CD8-positive, alpha-beta memory T cell (primary cell): ENCODE results near the gene PLD4. TPM values are rescaled to one million over a fixed set of nuclear protein-coding genes. Genes with fewer than 3 reads are reported as not detected.
A peak's percentile ranks its signal among the peaks of the same experiment; 100 is the strongest.
"Not testable (repeated sequence)": the region's sequence is repeated elsewhere in the genome, so short reads cannot be mapped to it uniquely, and the experiment has no call there.

ENCODE experiments used
- CTCF ChIA-PET: fragments of 350-600 bp; sonication (Branson Sonifier 250); formaldehyde crosslinking; loops from one replicate; lab custom pipeline; 2021; ENCODE audit warnings: antibody characterized with exemption; lab: Charles Lee
- POLR2A ChIA-PET: fragments of 350-600 bp; sonication (Branson Sonifier 250); formaldehyde crosslinking; loops from one replicate; lab custom pipeline; 2021; ENCODE audit warnings: antibody characterized with exemption; lab: Charles Lee
- DNase-seq, 5 donors: peaks; one replicate each; pipeline versions ENCODE4 v3.0.0 to v3.0.0-alpha.2; 2020 to 2022; ENCODE audit warnings: mixed read lengths in 1 of 5
- H3K27ac ChIP-seq: one replicate; pipeline ENCODE4 v1.7.0; 2013; ENCODE audit warnings: low read depth, mild to moderate bottlenecking, low read length, moderate library complexity
- H3K27me3 ChIP-seq: 2 replicates; pipeline ENCODE4 v1.7.0; 2013; ENCODE audit warnings: low read length, mild to moderate bottlenecking; ENCODE audit not compliant: insufficient read depth, poor library complexity, severe bottlenecking
- H3K36me3 ChIP-seq: 2 replicates; pipeline ENCODE4 v1.7.0; 2013; ENCODE audit warnings: mild to moderate bottlenecking, low read length, moderate library complexity; ENCODE audit not compliant: insufficient read depth
- H3K4me1 ChIP-seq: 2 replicates; pipeline ENCODE4 v1.7.0; 2013; ENCODE audit warnings: mild to moderate bottlenecking, low read length, moderate library complexity; ENCODE audit not compliant: insufficient read depth
- H3K4me3 ChIP-seq: 2 replicates; pipeline ENCODE4 v1.7.0; 2013; ENCODE audit warnings: mild to moderate bottlenecking, low read length
- H3K9me3 ChIP-seq: 2 replicates; pipeline ENCODE4 v1.7.0; 2013; ENCODE audit warnings: mild to moderate bottlenecking, low read length
- H3K27ac Mint-ChIP-seq, 8 donors: one replicate each; pipeline ENCODE4 v1.8.0; 2020 to 2021; ENCODE audit warnings: mixed read lengths in 8 of 8, mild to moderate bottlenecking in 6 of 8, inconsistent platforms in 3 of 8, moderate library complexity in 3 of 8
- H3K27me3 Mint-ChIP-seq, 2 donors: one replicate each; pipeline ENCODE4 v1.8.0; 2020 to 2021; ENCODE audit warnings: mixed read lengths in 2 of 2, mild to moderate bottlenecking in 1 of 2, moderate library complexity in 1 of 2
- H3K36me3 Mint-ChIP-seq, 3 donors: one replicate each; pipeline ENCODE4 v1.8.0; 2020 to 2021; ENCODE audit warnings: mixed read lengths in 3 of 3, inconsistent platforms in 1 of 3, mild to moderate bottlenecking in 1 of 3
- H3K4me1 Mint-ChIP-seq, 3 donors: one replicate each; pipeline ENCODE4 v1.8.0; 2020 to 2021; ENCODE audit warnings: mixed read lengths in 3 of 3, inconsistent platforms in 1 of 3, mild to moderate bottlenecking in 1 of 3
- H3K4me3 Mint-ChIP-seq, 7 donors: one replicate each; pipeline ENCODE4 v1.8.0; 2020 to 2021; ENCODE audit warnings: mixed read lengths in 7 of 7, mild to moderate bottlenecking in 6 of 7, moderate library complexity in 4 of 7, inconsistent platforms in 2 of 7
- H3K9me3 Mint-ChIP-seq, 5 donors: one replicate each; pipeline ENCODE4 v1.8.0; 2020 to 2022; ENCODE audit warnings: mixed read lengths in 5 of 5, mild to moderate bottlenecking in 3 of 5, moderate library complexity in 2 of 5, inconsistent platforms in 1 of 5
- polyA plus RNA-seq: library from polyadenylated mRNA; unstranded; fragments of 300-500 nt; fragmentation: Illumina TruSeq; gene quantifications from one replicate; pipeline ENCODE4 v1.2.3, GENCODE V29; 2021
- total RNA-seq, 2 experiments: library from RNA; stranded (reverse); gene quantifications; one replicate each; pipeline ENCODE4 v1.2.3, GENCODE V29; 2021

The PLD4 gene
- total and polyA plus RNA-seq, 3 experiments from 2014 or later = 0.04 TPM; not detected in 2

DNA sequence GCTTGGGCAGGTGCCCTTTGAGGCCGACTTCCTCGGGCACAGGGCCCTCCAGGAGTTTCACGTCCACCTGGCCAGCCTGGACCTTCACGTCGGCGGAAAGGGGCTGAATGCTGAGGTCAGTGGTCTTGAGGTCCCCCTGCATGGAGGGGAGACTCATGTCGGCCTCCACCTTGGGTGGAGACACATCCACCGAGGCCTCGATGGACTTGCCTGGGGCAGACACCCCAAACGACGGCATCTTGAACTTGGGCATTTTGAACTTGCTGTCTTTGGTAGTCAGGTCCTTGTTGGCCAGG, 24.0 kb downstream of the PLD4 start:
- H3K4me1 ChIP-seq = no peaks in the 10 kb centered on the region
- H3K9me3 Mint-ChIP-seq = no peaks in the 10 kb centered on the region
- no peaks in the 10 kb centered on the region for H3K36me3 ChIP-seq
- H3K27ac ChIP-seq = no peak overlapping the region
- no peaks in the 10 kb centered on the region for H3K27me3 ChIP-seq
- ChIA-PET CTCF (no interaction called here), POLR2A (no interaction called here)
- no peaks in the 10 kb centered on the region for H3K9me3 ChIP-seq
- no peak overlapping the region for H3K4me3 ChIP-seq
- no peaks in the 10 kb centered on the region for H3K4me1 Mint-ChIP-seq
- no peaks in the 10 kb centered on the region for H3K36me3 Mint-ChIP-seq
- no peak overlapping the region for H3K27ac Mint-ChIP-seq
- peaks cover 0 to 6% of the 10 kb centered on the region in 2 donors for H3K27me3 Mint-ChIP-seq
- no peak for DNase-seq
- peak overlapping the region in 1 of 7 donors; percentile 40 for H3K4me3 Mint-ChIP-seq

DNA sequence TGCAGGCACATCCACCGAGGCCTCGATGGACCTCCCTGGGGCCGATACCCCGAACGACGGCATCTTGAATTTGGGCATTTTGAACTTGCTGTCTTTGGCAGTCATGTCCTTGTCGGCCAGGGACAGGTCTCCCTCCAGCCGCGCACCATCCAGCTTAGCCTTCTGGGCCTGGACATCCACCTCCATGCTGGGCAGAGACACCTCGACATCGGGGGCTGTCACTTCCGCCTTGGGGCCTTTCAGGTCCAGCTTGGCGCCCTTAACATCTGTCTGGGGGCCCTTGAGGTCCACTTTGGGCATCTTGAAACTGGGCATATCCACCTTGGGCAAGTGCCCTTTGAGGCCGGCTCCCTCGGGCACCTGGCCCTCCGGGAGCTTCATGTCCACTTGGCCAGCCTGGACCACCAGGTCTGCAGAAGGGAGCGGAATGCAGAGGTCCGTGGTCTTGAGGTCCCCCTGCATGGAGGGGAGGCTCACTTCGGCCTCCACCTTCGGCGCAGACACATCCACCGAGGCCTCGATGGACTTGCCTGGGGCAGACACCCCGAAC, 24.8 kb downstream of the PLD4 start:
- POLR2A ChIA-PET, H3K4me1 Mint-ChIP-seq, H3K4me3 Mint-ChIP-seq, H3K27me3 ChIP-seq, H3K4me3 ChIP-seq, CTCF ChIA-PET, H3K27ac ChIP-seq, H3K27ac Mint-ChIP-seq, H3K36me3 Mint-ChIP-seq, H3K4me1 ChIP-seq, H3K36me3 ChIP-seq, DNase-seq, H3K9me3 ChIP-seq, H3K9me3 Mint-ChIP-seq, H3K27me3 Mint-ChIP-seq: not testable (repeated sequence)

DNA sequence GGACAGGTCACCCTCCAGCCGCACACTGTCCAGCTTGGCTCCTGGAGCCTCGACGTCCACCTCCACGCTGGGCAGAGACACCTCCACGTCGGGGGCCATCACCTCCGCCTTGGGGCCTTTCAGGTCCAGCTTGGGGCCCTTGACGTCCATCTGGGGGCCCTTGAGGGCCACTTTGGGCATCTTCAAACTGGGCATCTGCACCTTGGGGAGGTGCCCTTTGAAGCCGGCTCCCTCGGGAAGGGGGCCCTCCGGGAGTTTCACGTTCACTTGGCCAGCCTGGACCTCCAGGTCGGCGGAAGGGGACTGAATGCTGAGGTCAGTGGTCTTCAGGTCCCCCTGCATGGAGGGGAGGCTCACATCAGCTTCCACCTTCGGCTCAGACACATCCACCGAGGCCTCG, 25.3 kb downstream of the PLD4 start:
- peaks cover 0 to 7% of the 10 kb centered on the region in 2 donors for H3K27me3 Mint-ChIP-seq
- H3K4me3 Mint-ChIP-seq = no peak overlapping the region
- Histone ChIP-seq H3K27ac (no peak overlapping the region), H3K4me3 (no peak overlapping the region), H3K9me3 (no peaks in the 10 kb centered on the region), H3K27me3 (no peaks in the 10 kb centered on the region), H3K4me1 (no peaks in the 10 kb centered on the region), H3K36me3 (no peaks in the 10 kb centered on the region)
- DNase-seq = no peak
- no peaks in the 10 kb centered on the region for H3K4me1 Mint-ChIP-seq
- H3K36me3 Mint-ChIP-seq = no peaks in the 10 kb centered on the region
- H3K9me3 Mint-ChIP-seq = no peaks in the 10 kb centered on the region
- POLR2A ChIA-PET = no interaction called here
- CTCF ChIA-PET = no interaction called here
- no peak overlapping the region for H3K27ac Mint-ChIP-seq

DNA sequence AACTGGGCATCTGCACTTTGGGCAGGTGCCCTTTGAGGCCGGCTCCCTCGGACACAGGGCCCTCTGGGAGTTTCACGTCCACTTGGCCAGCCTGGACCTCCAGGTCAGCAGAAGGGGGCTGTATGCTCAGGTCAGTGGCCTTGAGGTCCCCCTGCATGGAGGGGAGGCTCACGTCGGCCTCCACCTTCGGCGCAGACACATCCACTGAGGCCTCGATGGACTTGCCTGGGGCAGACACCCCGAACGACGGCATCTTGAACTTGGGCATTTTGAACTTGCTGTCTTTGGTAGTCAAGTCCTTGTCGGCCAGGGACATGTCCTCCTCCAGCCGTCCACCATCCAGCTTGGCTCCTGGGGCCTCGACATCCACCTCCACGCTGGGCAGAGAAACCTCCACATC, 26.0 kb downstream of the PLD4 start:
- DNase-seq, H3K4me1 Mint-ChIP-seq, CTCF ChIA-PET, H3K27ac ChIP-seq, H3K9me3 Mint-ChIP-seq, H3K9me3 ChIP-seq, POLR2A ChIA-PET, H3K4me3 ChIP-seq, H3K4me1 ChIP-seq, H3K36me3 ChIP-seq, H3K36me3 Mint-ChIP-seq, H3K27me3 Mint-ChIP-seq, H3K27me3 ChIP-seq, H3K27ac Mint-ChIP-seq, H3K4me3 Mint-ChIP-seq: not testable (repeated sequence)

DNA sequence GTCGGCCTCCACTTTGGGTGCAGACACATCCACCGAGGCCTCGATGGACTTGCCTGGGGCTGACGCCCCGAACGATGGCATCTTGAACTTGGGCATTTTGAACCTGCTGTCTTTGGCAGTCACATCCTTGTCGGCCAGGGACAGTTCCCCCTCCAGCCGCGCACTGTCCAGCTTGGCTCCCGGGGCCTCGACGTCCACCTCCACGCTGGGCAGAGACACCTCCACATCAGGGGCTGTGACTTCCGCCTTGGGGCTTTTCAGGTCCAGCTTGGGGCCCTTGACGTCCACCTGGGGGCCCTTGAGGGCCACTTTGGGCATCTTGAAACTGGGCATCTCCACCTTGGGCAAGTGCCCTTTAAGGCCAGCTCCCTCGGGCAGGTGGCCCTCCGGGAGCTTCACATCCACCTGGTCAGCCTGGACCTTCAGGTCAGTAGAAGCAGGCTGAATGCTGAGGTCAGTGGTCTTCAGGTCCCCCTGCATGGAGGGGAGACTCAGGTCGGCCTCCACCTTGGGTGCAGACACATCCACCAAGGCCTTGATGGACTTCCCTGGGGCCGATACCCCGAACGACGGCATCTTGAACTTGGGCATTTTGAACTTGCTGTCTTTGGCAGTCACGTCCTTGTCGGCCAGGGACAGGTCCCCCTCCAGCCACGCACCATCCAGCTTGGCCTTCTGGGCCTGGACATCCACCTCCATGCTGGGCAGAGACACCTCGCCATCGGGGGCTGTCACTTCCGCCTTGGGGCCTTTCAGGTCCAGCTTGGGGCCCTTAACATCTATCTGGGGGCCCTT, 27.4 kb downstream of the PLD4 start:
- H3K4me3 ChIP-seq, H3K27ac ChIP-seq, H3K9me3 Mint-ChIP-seq, H3K36me3 ChIP-seq, H3K27ac Mint-ChIP-seq, H3K4me1 Mint-ChIP-seq, H3K36me3 Mint-ChIP-seq, H3K4me3 Mint-ChIP-seq, H3K27me3 ChIP-seq, H3K4me1 ChIP-seq, DNase-seq, H3K9me3 ChIP-seq, POLR2A ChIA-PET, CTCF ChIA-PET: not testable (repeated sequence)
- H3K27me3 Mint-ChIP-seq = peaks cover 4 to 22% of the 10 kb centered on the region in 2 donors

DNA sequence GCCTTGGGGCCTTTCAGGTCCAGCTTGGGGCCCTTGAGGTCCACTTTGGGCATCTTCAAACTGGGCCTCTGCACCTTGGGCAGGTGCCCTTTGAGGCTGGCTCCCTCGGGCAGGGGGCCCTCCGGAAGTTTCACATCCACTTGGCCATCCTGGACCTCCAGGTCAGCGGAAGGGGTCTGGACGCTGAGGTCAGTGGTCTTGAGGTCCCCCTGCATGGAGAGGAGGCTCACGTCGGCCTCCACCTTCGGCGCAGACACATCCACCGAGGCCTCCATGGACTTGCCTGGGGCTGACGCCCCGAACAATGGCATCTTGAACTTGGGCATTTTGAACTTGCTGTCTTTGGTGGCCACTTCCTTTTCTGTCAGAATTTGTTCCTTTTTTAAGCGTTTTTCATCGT, 28.4 kb downstream of the PLD4 start:
- H3K9me3 ChIP-seq = no peaks in the 10 kb centered on the region
- ChIA-PET POLR2A (no interaction called here), CTCF (no interaction called here)
- Mint-ChIP-seq H3K36me3 (no peaks in the 10 kb centered on the region), H3K4me3 (no peak overlapping the region), H3K4me1 (no peaks in the 10 kb centered on the region), H3K27me3 (peaks cover 9 to 29% of the 10 kb centered on the region in 2 donors), H3K9me3 (no peaks in the 10 kb centered on the region), H3K27ac (no peak overlapping the region)
- no peak for DNase-seq
- H3K4me3 ChIP-seq = no peak overlapping the region
- no peaks in the 10 kb centered on the region for H3K36me3 ChIP-seq
- H3K27ac ChIP-seq = no peak overlapping the region
- H3K4me1 ChIP-seq = no peaks in the 10 kb centered on the region
- peaks cover 5% of the 10 kb centered on the region for H3K27me3 ChIP-seq

DNA sequence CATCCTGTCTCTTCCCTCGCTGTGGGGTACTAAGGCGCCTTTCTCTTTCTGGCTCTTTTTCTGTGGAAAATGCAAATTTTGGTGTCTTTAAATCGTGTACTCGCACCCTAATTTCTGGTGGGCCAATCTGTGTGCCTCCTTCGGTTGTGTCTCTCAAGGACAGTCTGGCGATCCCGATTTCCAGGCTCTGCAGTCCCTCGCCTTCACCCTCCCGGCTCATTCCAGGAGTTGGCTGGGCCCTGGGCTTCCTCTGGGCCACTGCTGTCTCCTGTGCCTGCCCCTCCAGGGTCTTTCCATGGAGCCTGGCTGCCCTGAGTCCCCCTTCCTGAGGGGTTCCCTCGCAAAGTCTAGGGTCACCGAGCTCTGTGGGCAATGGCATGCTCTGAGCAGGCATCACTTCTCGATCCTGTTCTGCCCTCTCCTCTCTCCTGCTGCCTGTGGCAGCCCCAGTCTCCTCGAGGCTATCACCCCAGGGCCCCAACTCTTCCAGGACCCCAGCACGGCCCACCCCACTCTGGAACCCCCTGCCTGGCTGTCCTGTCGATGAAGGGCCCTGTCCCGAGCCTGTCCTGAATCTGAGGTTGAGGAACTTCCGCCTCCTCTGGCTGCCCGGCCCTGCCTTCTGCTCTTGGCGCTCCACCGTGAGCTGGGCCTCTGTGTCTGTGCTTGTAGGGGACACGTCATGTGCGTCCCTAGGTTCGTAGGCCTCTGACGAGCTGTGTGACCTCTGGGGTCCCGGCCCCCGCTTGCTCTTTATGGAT, 29.4 kb downstream of the PLD4 start:
- Histone ChIP-seq H3K4me3 (no peak overlapping the region), H3K4me1 (no peaks in the 10 kb centered on the region), H3K27me3 (peaks cover 5% of the 10 kb centered on the region), H3K27ac (no peak overlapping the region), H3K36me3 (no peaks in the 10 kb centered on the region), H3K9me3 (no peaks in the 10 kb centered on the region)
- Mint-ChIP-seq H3K4me1 (no peaks in the 10 kb centered on the region), H3K36me3 (no peaks in the 10 kb centered on the region), H3K9me3 (no peaks in the 10 kb centered on the region), H3K4me3 (no peak overlapping the region), H3K27ac (no peak overlapping the region), H3K27me3 (peaks cover 11 to 33% of the 10 kb centered on the region in 2 donors)
- ChIA-PET POLR2A (no interaction called here), CTCF (interaction anchor here (1.0 kb wide), 1 partner anchor 90 kb away, joined by 3 read pairs; no protein-coding TSS in a partner anchor)
- no peak for DNase-seq

DNA sequence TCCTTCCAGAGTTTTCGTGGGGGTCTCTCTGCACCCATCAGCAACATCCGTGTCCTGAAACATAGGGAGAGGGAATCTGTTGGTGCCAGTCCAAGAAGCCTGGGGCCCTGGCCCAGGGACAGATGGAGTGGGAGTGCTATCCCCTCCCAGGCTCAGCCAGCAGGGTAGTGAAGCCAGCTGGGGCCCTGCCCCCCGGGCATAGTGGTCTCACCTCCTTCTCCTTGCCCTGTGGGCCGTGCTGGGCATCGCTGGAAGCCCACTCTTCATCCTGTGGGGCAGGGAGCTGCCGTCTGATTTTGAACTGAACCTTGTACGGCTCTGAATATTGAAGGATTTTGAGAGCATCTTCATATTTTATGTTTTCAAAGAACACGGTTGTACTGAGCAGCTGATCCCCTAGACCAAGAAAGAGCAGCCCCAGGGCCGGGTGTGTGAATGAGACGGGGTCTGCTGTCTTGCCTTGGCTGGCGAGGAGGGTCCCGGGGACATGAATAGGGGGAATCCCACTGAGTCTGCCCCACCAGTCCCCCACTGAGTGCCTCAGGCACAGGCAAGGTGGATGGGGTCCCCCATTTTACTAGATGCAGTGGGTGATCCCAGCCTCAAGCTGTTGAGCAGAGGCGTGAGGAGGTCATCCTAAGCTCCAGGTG, 30.2 kb downstream of the PLD4 start:
- Mint-ChIP-seq H3K4me1 (no peaks in the 10 kb centered on the region), H3K36me3 (no peaks in the 10 kb centered on the region), H3K9me3 (no peaks in the 10 kb centered on the region), H3K27me3 (peaks cover 11 to 38% of the 10 kb centered on the region in 2 donors), H3K4me3 (no peak overlapping the region), H3K27ac (no peak overlapping the region)
- peaks cover 5% of the 10 kb centered on the region for H3K27me3 ChIP-seq
- ChIA-PET POLR2A (no interaction called here), CTCF (interaction anchor here (1.0 kb wide), 1 partner anchor 89 kb away, joined by 3 read pairs; no protein-coding TSS in a partner anchor)
- no peak for DNase-seq
- H3K9me3 ChIP-seq = no peaks in the 10 kb centered on the region
- H3K4me3 ChIP-seq = no peak overlapping the region
- no peak overlapping the region for H3K27ac ChIP-seq
- H3K36me3 ChIP-seq = no peaks in the 10 kb centered on the region
- H3K4me1 ChIP-seq = no peaks in the 10 kb centered on the region
